ENCODE results near the gene HDGF. TPM values are rescaled to one million over a fixed set of nuclear protein-coding genes. Genes with fewer than 3 reads are reported as not detected.
A peak's percentile ranks its signal among the peaks of the same experiment; 100 is the strongest.

HDGF gene
- total and polyA plus RNA-seq, 4 donors: 69.8 to 197 (median 157) TPM

DNA sequence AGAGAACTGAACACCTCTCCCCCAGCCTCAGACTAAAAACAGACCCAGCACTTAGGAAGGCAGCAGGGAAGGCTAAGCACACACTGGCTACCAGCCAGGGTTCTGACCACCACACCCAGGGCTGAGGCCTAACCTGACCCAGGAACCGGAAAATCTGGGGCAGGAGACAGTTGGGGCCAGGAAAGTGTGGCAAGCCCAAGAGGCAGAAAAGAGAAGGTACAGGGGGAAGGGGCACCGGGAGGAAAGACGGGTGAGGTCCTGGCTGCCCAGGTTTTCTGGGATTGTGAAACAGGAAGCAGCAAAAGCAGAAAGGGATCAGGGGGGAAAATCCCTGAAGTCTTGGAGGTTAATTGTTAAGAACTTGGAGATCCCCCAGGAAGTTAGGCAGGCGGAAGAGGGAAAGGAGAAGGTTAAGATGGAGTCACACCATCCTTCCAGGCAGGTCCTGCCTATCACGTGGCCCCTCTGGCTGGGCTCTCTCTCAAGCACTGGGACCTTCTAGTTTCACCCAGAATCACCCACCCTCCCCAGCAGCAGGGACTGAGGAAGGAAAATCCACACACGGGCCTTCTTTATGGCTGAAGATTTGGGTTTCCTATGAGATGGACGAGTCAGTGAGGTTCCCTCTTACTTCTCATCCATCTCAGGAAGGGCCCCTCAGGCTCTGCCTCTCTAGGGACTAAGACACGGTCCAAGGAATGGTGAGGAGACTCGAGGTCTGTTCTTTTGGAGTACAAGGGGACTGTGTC, 2.6 kb downstream of the HDGF start:
- Histone ChIP-seq H3K27ac (ENCODE audit: low read depth, low read length) (peak overlapping the region; percentile 99), H3K4me1 (ENCODE audit: control insufficient read depth, insufficient read depth, low read length) (peaks cover 58% of the 10 kb centered on the region), H3K4me3 (ENCODE audit: low read depth, low read length) (peak overlapping the region; percentile 16), H3K9me3 (ENCODE audit: control insufficient read depth, insufficient read depth, low read length) (no peaks in the 10 kb centered on the region), H3K27me3 (ENCODE audit: control insufficient read depth, insufficient read depth, low read length) (no peaks in the 10 kb centered on the region), H3K36me3 (ENCODE audit: control insufficient read depth, insufficient read depth, low read length) (peaks cover 20% of the 10 kb centered on the region)
- DNase-seq (ENCODE audit: low read depth in 4 of 6, low spot score in 6 of 6): peak in 1 of 6 donors; percentile 43
- 52% methylated on average over 5 of the region's 9 CpGs for WGBS (ENCODE audit: insufficient coverage)

DNA sequence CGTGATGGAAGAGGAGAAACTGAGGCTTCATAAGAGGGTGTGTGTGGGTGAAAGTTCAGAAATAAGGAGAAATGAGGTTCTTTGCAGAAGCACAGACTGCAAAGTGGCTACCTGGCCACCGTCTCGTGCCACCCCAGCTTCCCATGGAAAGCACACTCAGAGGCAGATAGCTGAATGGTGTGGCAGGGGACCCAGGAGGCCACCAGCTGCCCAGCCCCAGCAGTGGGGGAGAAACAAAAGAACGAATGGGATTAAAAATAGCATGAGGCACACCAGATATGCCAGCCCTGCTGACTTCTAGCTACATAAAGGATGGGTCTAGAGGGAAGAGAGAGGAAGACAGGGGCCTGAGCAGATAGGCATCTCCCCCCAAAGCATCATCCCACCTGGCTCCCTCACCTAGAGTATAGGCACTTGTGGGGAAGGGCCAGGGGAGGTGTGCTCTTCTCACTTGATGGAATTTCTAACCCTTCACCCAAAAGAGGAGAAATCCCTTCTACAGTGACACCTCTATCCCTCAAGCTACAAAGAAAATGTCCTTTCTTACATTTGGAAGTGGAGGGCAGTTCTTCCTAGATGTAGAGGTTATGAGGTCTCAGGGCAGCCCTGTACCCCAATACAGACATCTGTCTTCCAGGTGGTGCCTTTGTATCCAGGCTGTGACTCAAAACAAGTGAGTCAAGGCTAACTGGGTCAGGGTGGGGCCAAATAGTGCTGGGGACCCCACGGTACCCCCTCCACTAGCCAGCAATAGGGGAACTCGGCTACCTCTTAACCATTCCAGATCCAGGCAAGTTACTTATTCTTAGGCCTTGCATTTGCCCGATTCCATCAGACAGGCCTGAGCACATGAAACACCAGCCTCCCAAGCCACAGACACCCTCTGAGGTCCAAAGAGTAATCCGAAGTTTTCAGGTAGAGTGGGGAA, 3.5 kb downstream of the HDGF start:
- Histone ChIP-seq H3K27me3 (ENCODE audit: control insufficient read depth, insufficient read depth, low read length) (no peaks in the 10 kb centered on the region), H3K9me3 (ENCODE audit: control insufficient read depth, insufficient read depth, low read length) (no peaks in the 10 kb centered on the region), H3K4me1 (ENCODE audit: control insufficient read depth, insufficient read depth, low read length) (peaks cover 51% of the 10 kb centered on the region), H3K27ac (ENCODE audit: low read depth, low read length) (peak overlapping the region; percentile 99), H3K4me3 (ENCODE audit: low read depth, low read length) (peak overlapping the region; percentile 73), H3K36me3 (ENCODE audit: control insufficient read depth, insufficient read depth, low read length) (peaks cover 28% of the 10 kb centered on the region)
- no peak for DNase-seq (ENCODE audit: low read depth in 4 of 6, low spot score in 6 of 6)
- 30% methylated on average over 7 of the region's 8 CpGs for WGBS (ENCODE audit: insufficient coverage)

DNA sequence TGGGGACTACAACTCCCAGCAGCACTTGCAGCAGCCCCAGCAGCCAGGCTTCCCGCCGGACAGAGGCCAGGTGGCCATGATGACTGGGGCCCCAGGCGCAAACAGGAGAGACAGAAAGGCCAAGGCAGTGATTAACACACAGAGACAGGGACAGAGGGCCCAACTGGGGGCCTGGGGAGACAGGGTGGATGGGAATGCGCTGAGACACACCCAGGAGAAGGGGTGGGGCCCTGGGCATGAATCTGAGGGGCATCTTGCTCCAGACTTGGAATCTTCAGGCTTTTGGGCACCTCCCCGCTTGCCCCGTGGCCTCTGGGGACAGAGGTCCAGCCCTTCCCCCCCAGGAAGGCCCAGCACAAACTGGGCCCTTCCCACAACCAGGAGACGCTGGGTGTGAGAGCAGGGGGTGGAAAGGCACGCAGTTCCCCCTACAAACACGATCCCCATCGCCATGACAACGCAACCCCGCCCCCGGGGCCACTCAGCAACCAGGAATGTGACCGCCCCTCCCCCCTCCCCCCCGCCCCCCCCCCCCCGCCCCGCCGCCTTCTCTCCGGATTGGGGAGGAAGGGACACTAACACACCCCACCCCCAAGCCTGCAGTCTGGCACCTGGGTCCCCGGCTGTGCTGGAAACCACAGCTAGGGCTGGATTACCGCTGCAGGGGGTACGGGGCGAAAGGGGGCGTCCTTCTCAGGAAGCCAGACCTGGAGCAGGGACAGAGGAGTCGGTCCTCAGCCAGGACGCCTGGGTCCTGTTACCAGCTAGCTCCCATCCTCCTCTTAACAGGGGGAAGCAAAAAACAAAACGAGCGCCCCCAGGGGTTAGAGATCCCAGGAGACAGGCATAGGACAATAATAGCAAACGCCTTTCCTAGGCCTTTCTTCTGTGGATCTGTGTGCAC, 4.5 kb downstream of the HDGF start:
- peak overlapping the region; percentile 73 for H3K4me3 ChIP-seq (ENCODE audit: low read depth, low read length)
- H3K9me3 ChIP-seq (ENCODE audit: control insufficient read depth, insufficient read depth, low read length): no peaks in the 10 kb centered on the region
- H3K27me3 ChIP-seq (ENCODE audit: control insufficient read depth, insufficient read depth, low read length): no peaks in the 10 kb centered on the region
- H3K27ac ChIP-seq (ENCODE audit: low read depth, low read length): peak overlapping the region; percentile 99
- peak in 2 of 6 donors; percentile 89 to 91 for DNase-seq (ENCODE audit: low read depth in 4 of 6, low spot score in 6 of 6)
- 1% methylated on average over 12 of the region's 29 CpGs for WGBS (ENCODE audit: insufficient coverage)
- peaks cover 34% of the 10 kb centered on the region for H3K36me3 ChIP-seq (ENCODE audit: control insufficient read depth, insufficient read depth, low read length)
- H3K4me1 ChIP-seq (ENCODE audit: control insufficient read depth, insufficient read depth, low read length): peaks cover 47% of the 10 kb centered on the region

DNA sequence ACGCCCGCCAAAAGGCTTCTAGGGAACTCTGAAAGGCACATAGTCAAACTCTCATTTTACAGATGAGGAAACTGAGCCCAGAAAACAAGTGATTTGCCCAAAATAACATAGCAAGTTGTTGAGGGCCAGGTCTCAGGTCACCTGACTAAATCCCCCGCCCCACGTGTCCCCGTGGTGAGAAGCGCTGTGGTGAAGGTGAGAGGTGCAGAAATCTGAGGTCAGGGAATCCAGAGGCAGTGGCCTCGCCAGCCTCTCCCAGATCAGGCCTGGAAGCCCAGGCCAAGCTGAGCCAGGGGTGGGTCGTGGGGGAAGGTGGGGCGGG, 5.1 kb downstream of the HDGF start:
- no peak for DNase-seq (ENCODE audit: low read depth in 4 of 6, low spot score in 6 of 6)
- peaks cover 50% of the 10 kb centered on the region for H3K4me1 ChIP-seq (ENCODE audit: control insufficient read depth, insufficient read depth, low read length)
- peak overlapping the region; percentile 73 for H3K4me3 ChIP-seq (ENCODE audit: low read depth, low read length)
- peaks cover 34% of the 10 kb centered on the region for H3K36me3 ChIP-seq (ENCODE audit: control insufficient read depth, insufficient read depth, low read length)
- peak overlapping the region; percentile 99 for H3K27ac ChIP-seq (ENCODE audit: low read depth, low read length)
- WGBS (ENCODE audit: insufficient coverage): 44% methylated on average over 8 of the region's 9 CpGs
- H3K9me3 ChIP-seq (ENCODE audit: control insufficient read depth, insufficient read depth, low read length): no peaks in the 10 kb centered on the region
- H3K27me3 ChIP-seq (ENCODE audit: control insufficient read depth, insufficient read depth, low read length): no peaks in the 10 kb centered on the region

DNA sequence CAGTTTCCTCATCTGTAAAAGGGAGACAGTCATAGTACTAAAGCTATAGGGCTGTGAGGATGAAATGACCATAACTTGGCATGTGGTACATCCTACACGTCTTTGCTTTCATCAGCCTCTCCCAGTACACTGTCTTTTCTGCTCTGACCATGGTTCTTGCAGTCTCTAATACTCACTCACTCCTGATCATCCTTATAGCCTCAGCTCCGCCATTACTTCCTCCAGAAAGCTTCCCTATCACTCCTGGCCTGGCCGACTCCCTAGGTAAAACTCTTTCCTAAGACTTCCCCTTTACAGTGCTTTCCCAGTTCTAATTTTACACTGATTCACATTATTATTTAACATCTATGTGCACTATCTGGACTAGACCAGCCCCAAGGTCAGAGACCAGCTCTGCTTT, 5.6 kb downstream of the HDGF start:
- 87% methylated on average over 3 of the region's 3 CpGs for WGBS (ENCODE audit: insufficient coverage)
- Histone ChIP-seq H3K27me3 (ENCODE audit: control insufficient read depth, insufficient read depth, low read length) (no peaks in the 10 kb centered on the region), H3K27ac (ENCODE audit: low read depth, low read length) (peak overlapping the region; percentile 99), H3K9me3 (ENCODE audit: control insufficient read depth, insufficient read depth, low read length) (no peaks in the 10 kb centered on the region), H3K36me3 (ENCODE audit: control insufficient read depth, insufficient read depth, low read length) (peaks cover 34% of the 10 kb centered on the region), H3K4me3 (ENCODE audit: low read depth, low read length) (no peak overlapping the region), H3K4me1 (ENCODE audit: control insufficient read depth, insufficient read depth, low read length) (peaks cover 53% of the 10 kb centered on the region)
- no peak for DNase-seq (ENCODE audit: low read depth in 4 of 6, low spot score in 6 of 6)

DNA sequence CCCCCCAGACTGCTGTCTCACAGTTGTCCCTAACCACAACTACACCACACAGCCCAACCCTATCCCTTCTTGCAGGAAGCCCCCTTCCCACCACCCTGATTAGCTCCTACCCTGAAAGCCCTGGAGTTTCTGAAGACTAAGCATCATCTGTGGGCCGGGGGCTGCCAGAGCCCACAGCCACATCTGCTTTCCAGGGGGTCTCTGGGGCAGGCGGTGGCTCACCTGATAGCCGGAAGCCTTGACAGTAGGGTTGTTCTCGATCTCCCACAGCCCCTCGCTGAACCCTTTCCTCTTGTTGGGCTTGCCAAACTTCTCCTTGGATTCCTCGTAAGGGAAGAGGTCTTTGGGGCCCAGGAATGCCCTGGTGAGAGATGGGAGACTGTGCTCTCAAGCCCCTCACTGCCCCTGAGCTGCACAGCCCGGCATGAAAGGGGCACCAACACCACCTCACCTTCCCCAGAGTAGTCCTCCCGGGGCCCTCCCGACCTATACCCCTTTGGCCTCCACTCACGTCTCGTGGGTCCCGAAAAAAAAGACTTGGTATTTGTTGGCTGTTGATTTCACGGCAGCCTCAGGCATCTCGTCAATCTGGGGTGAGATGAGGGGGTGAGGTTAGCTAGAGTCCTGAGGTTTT, 6.6 kb downstream of the HDGF start:
- Histone ChIP-seq H3K9me3 (ENCODE audit: control insufficient read depth, insufficient read depth, low read length) (no peaks in the 10 kb centered on the region), H3K4me1 (ENCODE audit: control insufficient read depth, insufficient read depth, low read length) (peaks cover 51% of the 10 kb centered on the region), H3K36me3 (ENCODE audit: control insufficient read depth, insufficient read depth, low read length) (peaks cover 31% of the 10 kb centered on the region), H3K27ac (ENCODE audit: low read depth, low read length) (no peak overlapping the region), H3K4me3 (ENCODE audit: low read depth, low read length) (no peak overlapping the region), H3K27me3 (ENCODE audit: control insufficient read depth, insufficient read depth, low read length) (no peaks in the 10 kb centered on the region)
- 89% methylated on average over 5 of the region's 14 CpGs for WGBS (ENCODE audit: insufficient coverage)
- DNase-seq (ENCODE audit: low read depth in 4 of 6, low spot score in 6 of 6): no peak

DNA sequence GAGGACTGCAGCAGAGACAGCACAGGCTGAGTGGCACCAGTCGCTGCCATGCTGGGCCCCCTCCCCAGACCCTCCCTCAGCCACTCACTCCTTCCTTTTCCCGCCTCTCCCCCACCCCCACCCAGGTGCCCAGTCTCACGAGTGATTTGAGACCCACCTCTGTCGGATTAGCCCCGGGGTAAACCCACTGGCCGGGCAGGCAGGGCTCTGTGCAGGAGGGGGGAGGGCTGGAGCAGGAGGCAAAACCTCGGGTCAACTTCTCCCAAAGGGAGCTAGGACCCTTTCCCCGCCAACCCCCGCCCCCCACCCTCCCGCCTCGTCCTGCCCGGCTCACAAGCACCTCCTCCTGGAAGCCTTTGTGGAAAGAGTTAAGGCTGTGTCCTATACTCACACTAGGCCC, 7.1 kb downstream of the HDGF start:
- 88% methylated on average over 1 of the region's 12 CpGs for WGBS (ENCODE audit: insufficient coverage)
- H3K4me3 ChIP-seq (ENCODE audit: low read depth, low read length): no peak overlapping the region
- H3K36me3 ChIP-seq (ENCODE audit: control insufficient read depth, insufficient read depth, low read length): peaks cover 31% of the 10 kb centered on the region
- no peak for DNase-seq (ENCODE audit: low read depth in 4 of 6, low spot score in 6 of 6)
- no peaks in the 10 kb centered on the region for H3K27me3 ChIP-seq (ENCODE audit: control insufficient read depth, insufficient read depth, low read length)
- no peak overlapping the region for H3K27ac ChIP-seq (ENCODE audit: low read depth, low read length)
- no peaks in the 10 kb centered on the region for H3K9me3 ChIP-seq (ENCODE audit: control insufficient read depth, insufficient read depth, low read length)
- peaks cover 45% of the 10 kb centered on the region for H3K4me1 ChIP-seq (ENCODE audit: control insufficient read depth, insufficient read depth, low read length)

DNA sequence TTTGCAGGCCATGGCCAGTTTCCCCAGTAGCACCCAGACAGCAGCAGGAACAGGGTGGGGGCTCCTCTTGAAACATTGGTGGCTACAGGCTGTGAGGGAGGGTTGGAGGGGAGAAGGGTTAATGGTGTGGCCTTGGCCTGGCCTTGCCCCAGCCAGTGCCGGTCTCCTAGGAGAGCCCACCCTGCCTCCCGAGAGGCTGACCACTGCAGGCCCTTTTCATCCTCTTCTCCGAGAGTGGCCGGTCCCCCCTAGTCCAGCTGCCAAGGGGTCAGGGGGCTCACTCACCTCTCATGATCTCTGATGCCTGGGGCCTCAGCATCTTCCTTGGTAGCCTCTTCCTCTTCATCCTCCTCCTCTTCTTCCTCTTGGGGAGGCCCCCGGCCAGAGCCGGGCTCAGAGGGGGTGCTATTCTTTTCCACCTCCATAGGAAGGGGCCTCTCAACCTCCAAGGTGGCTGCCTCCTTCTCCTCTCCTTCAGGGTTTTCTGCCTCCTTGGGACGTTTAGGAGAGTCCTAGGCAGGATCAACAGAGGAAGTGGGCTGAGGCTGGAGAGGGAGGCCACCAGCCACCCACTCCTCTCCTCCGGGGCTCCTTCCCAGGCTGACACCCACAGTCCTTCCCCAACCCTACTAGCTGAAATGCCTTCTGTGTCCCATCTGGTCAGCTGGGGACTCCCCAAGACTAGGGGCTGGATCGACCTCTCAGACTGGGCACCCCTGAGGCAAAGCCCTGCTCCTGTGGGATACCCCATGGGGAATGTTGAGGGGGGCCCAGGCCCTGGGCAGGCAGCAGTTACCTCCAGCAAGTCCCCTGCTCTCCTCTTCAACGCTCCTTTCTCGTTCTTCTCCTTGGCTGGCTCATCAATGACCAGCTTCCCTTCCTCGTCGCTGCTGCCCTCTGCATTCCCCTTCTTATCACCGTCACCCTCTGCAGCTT, 7.8 kb downstream of the HDGF start:
- Histone ChIP-seq H3K36me3 (ENCODE audit: control insufficient read depth, insufficient read depth, low read length) (peaks cover 28% of the 10 kb centered on the region), H3K27ac (ENCODE audit: low read depth, low read length) (no peak overlapping the region), H3K4me1 (ENCODE audit: control insufficient read depth, insufficient read depth, low read length) (peaks cover 38% of the 10 kb centered on the region), H3K27me3 (ENCODE audit: control insufficient read depth, insufficient read depth, low read length) (no peaks in the 10 kb centered on the region), H3K9me3 (ENCODE audit: control insufficient read depth, insufficient read depth, low read length) (no peaks in the 10 kb centered on the region), H3K4me3 (ENCODE audit: low read depth, low read length) (no peak overlapping the region)
- WGBS (ENCODE audit: insufficient coverage): 90% methylated on average over 10 of the region's 14 CpGs
- DNase-seq (ENCODE audit: low read depth in 4 of 6, low spot score in 6 of 6): no peak
